GM10266 (cell line): ENCODE measurements around the gene ADCYAP1R1.

Experiments
- DNase-seq: peaks from one replicate; pipeline ENCODE4 v3.0.0; 2012; ENCODE audit errors: extremely low spot score
- TF ChIP-seq, protein P1 (sequence below): IDR thresholded peaks from 2 replicates; pipeline ENCODE4 v1.5.1; 2012; ENCODE audit warnings: mild to moderate bottlenecking, low read depth; ENCODE audit not compliant: control insufficient read depth, insufficient read depth; ENCODE audit errors: missing control alignments

The ADCYAP1R1 gene

DNA sequence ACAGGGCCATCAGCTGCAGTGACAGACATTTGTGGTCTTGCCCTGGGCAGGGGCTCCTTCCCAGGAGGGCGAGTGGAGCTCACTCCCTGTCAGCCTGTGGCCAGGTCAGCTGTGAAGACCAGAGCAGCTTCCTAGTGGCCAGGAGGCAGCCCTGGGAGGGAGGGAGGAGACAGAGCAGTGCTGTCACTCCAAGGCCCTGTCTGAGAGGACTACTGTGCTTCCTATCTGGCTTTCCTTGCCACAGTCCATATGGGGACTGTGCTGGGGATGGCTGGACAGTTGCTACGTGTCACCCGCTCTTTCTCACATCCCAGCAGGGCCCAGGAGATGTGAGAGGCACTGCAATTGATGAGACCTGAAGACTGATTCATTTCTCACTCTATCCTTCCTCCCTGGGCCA, 15.2 kb upstream of the ADCYAP1R1 start:
- no peak for DNase-seq

DNA sequence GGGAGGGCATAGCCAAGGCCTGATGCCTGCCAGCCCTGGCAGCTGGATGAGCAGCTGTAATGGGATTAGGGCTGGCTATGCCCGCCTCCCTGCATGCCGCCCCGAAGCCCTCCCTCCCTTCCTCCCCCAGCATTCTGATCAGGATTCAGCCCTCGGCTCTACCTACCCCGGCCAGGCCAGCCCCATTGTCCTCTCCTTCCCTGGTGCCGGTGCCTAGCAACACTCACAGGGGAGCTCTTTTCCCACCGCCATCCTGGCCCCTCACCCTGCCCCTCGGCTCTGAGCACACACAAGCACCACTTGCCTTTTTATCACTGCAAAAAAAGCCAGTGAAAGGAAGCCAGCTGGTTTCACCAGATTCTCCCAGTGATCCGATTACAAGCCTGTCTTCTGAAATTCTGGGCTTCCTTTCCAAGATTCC, 9.0 kb upstream of the ADCYAP1R1 start:
- no peak for DNase-seq
- TF ChIP-seq, protein P1, sequence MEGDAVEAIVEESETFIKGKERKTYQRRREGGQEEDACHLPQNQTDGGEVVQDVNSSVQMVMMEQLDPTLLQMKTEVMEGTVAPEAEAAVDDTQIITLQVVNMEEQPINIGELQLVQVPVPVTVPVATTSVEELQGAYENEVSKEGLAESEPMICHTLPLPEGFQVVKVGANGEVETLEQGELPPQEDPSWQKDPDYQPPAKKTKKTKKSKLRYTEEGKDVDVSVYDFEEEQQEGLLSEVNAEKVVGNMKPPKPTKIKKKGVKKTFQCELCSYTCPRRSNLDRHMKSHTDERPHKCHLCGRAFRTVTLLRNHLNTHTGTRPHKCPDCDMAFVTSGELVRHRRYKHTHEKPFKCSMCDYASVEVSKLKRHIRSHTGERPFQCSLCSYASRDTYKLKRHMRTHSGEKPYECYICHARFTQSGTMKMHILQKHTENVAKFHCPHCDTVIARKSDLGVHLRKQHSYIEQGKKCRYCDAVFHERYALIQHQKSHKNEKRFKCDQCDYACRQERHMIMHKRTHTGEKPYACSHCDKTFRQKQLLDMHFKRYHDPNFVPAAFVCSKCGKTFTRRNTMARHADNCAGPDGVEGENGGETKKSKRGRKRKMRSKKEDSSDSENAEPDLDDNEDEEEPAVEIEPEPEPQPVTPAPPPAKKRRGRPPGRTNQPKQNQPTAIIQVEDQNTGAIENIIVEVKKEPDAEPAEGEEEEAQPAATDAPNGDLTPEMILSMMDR, result no peak

More for the DNA sequence above, 15.2 kb upstream of the ADCYAP1R1 start:
- TF ChIP-seq, protein P1, result no peak

GRCh38 chr7:31044529-31044928, 7.6 kb upstream of the ADCYAP1R1 start:
- TF ChIP-seq, protein P1, result no peak

GRCh38 chr7:31046723-31047122, 5.4 kb upstream of the ADCYAP1R1 start:
- TF ChIP-seq, protein P1, result no peak
- no peak for DNase-seq

More at GRCh38 chr7:31044529-31044928, 7.6 kb upstream of the ADCYAP1R1 start:
- no peak for DNase-seq

DNA sequence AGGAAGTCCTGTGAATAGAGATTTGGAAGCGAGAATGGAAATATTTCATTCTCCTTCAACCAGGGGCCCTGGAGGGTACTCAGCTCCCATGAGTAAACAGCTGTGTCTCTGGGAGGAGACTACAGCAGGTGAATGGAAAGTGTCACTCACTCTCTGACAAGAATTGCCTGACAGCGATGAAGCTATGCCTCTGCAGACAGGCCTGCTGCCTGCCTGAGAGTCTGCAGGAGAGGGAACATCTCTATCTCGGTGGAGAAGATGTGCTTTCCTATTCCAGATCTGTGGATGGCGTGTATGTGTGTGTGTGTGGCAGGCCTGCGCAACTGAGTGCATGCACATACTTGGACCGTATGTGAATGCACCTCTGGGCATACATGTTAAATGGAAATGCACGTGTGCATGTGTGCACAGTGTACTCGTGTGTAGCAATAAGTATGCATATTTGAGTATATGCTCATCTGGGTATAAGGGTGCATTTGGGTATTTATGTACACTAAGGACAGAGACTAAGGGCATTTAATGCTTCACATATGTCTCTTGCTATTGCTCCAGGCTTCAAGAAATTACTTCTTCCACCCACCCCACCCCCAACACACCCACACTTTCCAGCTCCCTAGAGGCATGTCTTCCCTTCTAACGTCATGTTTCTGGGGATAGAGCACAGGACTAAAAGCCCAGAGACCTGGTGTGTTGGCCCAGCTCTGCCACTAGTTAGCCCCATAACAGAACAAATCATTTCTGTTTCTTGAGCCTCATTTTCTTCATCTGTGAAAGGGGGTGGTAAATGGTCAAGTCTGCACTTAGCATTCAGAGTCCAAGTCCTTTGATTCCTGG, 4.6 kb upstream of the ADCYAP1R1 start:
- no peak for DNase-seq
- TF ChIP-seq, protein P1, result no peak

DNA sequence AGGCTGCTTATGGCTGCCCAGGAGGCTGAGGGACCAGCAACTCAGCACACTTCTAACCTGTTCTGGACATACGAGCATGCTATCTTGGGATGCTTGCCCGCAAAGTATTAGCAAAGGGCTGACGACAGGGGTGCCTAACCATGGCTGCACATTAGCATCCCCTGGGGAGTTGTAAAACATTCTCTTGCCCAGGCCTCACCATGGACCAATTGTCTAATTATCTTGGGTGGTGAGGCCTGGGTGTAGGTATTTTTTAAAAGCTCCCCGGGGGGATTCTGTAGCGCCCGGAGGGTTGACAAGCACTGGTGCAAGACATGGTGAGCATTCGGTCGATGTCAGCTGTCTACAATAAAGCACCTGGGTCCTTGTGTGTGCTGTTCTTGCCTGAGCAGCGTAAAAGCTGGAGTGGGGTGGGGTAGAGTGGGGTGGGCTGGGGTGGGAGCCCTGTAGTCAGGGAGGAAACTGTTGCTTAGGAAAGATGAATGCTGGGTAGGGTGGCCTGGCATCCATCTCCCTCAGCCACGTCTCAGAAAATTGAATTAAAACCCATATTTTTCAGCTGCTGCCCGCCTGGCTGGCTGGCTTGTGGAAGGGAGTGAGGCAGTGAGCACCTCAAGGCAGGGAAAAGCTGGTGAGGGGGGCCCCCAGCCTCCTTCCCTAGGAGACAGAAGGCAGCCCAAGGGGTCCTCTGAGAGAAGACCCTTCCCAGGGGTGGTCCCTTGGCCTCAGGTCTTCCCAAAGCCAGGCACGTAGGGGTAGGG, 2.9 kb upstream of the ADCYAP1R1 start:
- TF ChIP-seq, protein P1, result no peak
- DNase-seq, result no peak

DNA sequence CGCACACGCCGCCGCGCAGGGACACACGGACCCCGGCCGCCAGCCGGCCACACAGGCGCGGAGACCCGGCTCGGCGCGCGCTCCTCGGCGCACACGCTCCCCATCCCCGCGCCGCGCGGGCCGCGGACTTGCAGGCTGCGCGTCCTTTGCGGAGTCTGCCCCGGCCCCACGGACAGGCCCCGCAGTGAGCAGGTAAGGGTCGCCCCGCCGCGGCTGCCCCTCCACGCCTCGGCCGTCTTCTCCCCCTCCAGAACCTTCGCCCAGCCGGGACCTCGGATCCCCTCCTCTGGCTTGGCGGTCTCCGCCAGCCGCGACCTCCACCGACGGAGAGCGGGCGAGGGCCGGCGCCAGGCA, 356 bp downstream of the ADCYAP1R1 start:
- TF ChIP-seq, protein P1, result no peak
- DNase-seq, result no peak
